ENCODE results near the gene BAG1.

BAG1 gene

DNA sequence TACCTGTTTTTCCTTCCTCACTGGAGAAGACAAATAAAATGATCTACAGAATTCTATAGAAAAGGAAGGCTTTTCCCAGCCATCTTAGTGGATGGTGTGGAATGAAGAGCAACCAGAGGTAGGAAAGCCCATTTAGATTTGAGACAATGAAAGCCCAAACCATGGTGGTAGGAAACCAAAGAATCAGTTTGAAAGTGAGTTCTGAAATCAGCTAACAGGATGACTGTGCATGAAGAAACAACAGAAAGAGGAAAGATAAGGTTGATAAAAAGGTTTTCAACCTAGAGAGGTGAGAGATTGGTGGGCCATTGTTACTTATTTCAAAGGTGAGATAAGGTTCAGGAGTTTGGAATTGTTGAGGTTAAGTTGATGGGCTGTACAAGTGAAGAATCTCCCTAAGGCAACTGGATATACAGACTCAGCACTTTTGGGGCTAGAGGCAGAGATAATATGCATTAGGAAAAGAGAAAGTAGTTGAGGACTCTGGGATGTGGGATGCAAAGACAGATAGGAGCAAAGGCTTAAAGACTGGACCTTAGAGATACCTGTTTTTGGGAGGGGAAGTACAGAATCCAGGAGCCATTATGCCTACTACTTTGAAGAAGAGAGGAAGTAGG, 2.8 kb upstream of the BAG1 start:
- no peak for DNase-seq (ENCODE audit: extremely low read depth, insufficient read length)
- peaks cover 9% of the 10 kb centered on the region for H3K36me3 ChIP-seq (ENCODE audit: control insufficient read depth, insufficient read depth, low read length)
- TF ChIP-seq, protein P1, sequence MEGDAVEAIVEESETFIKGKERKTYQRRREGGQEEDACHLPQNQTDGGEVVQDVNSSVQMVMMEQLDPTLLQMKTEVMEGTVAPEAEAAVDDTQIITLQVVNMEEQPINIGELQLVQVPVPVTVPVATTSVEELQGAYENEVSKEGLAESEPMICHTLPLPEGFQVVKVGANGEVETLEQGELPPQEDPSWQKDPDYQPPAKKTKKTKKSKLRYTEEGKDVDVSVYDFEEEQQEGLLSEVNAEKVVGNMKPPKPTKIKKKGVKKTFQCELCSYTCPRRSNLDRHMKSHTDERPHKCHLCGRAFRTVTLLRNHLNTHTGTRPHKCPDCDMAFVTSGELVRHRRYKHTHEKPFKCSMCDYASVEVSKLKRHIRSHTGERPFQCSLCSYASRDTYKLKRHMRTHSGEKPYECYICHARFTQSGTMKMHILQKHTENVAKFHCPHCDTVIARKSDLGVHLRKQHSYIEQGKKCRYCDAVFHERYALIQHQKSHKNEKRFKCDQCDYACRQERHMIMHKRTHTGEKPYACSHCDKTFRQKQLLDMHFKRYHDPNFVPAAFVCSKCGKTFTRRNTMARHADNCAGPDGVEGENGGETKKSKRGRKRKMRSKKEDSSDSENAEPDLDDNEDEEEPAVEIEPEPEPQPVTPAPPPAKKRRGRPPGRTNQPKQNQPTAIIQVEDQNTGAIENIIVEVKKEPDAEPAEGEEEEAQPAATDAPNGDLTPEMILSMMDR (IDR thresholded peaks at IDR 0.05; ENCODE audit: insufficient read depth, low read length, poor library complexity, severe bottlenecking): no peak

DNA sequence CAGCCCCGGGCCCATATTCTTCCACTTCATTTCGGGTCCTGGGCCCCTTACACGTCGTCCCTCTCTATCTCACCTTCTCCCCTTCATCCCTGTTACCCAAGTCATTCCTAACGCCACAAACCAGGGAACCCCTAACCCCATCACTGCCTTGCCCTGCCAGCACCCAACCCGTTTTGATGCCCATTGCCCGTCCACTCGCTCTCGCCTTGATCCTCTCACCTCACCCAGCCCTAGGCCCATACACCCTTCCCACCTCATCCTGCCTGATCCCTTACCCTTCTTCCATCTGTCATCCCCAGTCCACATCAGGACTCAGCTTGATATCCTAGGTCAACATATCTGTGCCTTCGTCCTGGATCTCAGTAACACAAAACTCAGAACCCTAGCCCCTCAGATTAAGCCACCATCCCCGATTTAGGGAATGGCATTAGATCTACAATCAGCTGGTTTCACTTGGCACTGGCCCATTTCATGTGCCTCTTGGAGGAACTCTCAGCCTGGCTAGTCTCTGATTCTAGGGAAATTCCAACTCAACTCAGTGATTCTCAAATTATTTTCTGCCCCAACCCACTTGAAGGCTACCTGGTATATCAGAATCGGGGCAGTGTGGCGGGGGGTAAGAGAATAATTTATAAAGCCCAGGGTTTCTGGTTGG, 830 bp upstream of the BAG1 start:
- peaks cover 3% of the 10 kb centered on the region for H3K36me3 ChIP-seq (ENCODE audit: control insufficient read depth, insufficient read depth, low read length)
- peak overlapping the region; percentile 88 for H3K4me3 ChIP-seq (replicated peaks; ENCODE audit: low read depth, low read length)
- no peaks in the 10 kb centered on the region for H3K27me3 ChIP-seq (replicated peaks; ENCODE audit: control insufficient read depth, insufficient read depth, low read length)
- TF ChIP-seq, protein P1 (IDR thresholded peaks at IDR 0.05; ENCODE audit: insufficient read depth, low read length, poor library complexity, severe bottlenecking): no peak
- DNase-seq (ENCODE audit: extremely low read depth, insufficient read length): no peak

More for the DNA sequence above, 2.8 kb upstream of the BAG1 start:
- Histone ChIP-seq H3K4me3 (replicated peaks; ENCODE audit: low read depth, low read length) (no peak overlapping the region), H3K27me3 (replicated peaks; ENCODE audit: control insufficient read depth, insufficient read depth, low read length) (no peaks in the 10 kb centered on the region)

DNA sequence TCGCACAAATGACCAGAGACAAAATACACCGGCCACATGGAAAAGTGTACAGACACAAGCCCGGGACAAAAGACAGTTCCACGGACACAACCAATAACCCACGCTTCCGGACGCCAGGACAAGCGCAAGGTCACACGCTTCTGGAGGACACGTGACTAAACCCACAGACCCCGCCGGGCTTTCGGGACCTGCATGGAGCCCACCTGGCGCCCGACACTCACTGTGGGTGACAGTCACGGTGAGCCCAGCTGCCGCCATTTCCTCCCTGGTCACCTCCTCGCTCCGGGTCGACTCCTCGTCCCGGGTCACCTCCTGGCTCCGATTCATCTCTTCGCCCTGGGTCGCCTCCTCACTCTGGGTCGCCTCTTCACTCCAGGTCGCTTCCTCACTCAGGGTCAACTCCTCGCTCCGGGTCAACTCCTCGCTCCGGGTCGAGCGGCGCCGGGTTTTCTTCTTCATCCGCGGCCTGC, 470 bp downstream of the BAG1 start:
- H3K4me3 ChIP-seq (replicated peaks; ENCODE audit: low read depth, low read length): peak overlapping the region; percentile 99
- no peaks in the 10 kb centered on the region for H3K27me3 ChIP-seq (replicated peaks; ENCODE audit: control insufficient read depth, insufficient read depth, low read length)
- TF ChIP-seq, protein P1 (IDR thresholded peaks at IDR 0.05; ENCODE audit: insufficient read depth, low read length, poor library complexity, severe bottlenecking): no peak
- no peak for DNase-seq (ENCODE audit: extremely low read depth, insufficient read length)
- peaks cover 5% of the 10 kb centered on the region for H3K36me3 ChIP-seq (ENCODE audit: control insufficient read depth, insufficient read depth, low read length)

DNA sequence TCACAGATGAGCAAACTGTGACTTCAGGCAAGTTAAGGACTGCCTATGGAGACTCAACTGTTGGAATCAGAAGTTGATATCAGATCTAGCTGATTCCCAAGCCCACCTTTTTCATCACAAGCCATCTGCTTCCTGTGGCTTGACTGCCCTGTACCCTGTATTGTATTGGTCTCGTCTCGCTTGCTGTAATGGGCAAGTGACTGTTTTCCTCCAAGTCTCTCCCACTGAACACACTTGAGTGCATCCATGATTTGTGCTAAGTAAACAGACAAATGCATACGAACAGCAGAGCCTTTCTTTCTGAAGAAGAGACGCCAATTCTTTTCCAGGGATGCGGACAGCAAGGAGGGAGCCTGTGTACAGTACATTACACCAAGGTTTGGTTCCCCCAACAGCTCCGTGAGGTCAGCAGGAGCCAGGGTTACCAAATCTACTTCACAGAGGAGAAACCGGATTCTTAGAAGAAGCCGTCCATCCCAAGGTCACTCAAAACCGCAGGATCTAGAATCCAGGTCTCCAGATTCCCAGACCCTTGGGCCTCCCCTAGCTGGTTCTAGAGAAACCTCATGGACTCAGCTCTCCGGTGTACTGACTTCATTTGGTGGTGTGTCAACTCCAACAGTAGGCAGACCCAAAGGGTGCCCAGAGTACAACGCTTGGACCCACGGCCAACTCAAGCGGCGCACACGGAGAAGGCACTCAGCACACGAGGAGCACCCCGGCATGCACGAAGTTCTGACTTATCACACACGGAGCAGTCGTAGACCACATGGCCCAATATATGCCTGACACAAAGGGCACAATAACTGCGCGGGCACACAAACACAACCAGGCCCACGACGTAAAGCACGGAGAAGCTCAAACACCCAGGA, 1.1 kb downstream of the BAG1 start:
- peaks cover 9% of the 10 kb centered on the region for H3K36me3 ChIP-seq (ENCODE audit: control insufficient read depth, insufficient read depth, low read length)

GRCh38 chr9:33260372-33260771, 4.1 kb downstream of the BAG1 start:
- Histone ChIP-seq H3K27me3 (replicated peaks; ENCODE audit: control insufficient read depth, insufficient read depth, low read length) (no peaks in the 10 kb centered on the region), H3K36me3 (ENCODE audit: control insufficient read depth, insufficient read depth, low read length) (peaks cover 15% of the 10 kb centered on the region), H3K4me3 (replicated peaks; ENCODE audit: low read depth, low read length) (no peak overlapping the region)
- DNase-seq (ENCODE audit: extremely low read depth, insufficient read length): no peak
- TF ChIP-seq, protein P1 (IDR thresholded peaks at IDR 0.05; ENCODE audit: insufficient read depth, low read length, poor library complexity, severe bottlenecking): no peak

More for the DNA sequence above, 1.1 kb downstream of the BAG1 start:
- TF ChIP-seq, protein P1 (IDR thresholded peaks at IDR 0.05; ENCODE audit: insufficient read depth, low read length, poor library complexity, severe bottlenecking): no peak
- H3K4me3 ChIP-seq (replicated peaks; ENCODE audit: low read depth, low read length): peak overlapping the region; percentile 99
- no peak for DNase-seq (ENCODE audit: extremely low read depth, insufficient read length)
- no peaks in the 10 kb centered on the region for H3K27me3 ChIP-seq (replicated peaks; ENCODE audit: control insufficient read depth, insufficient read depth, low read length)
